AG20443 (cell line): ENCODE measurements around the gene GAB2.
A peak's percentile ranks its signal among the peaks of the same experiment; 100 is the strongest.
"Not testable (repeated sequence)": the region's sequence is repeated elsewhere in the genome, so short reads cannot be mapped to it uniquely, and the experiment has no call there.

ENCODE experiments used
- DNase-seq: peaks from one replicate; pipeline ENCODE4 v3.0.0; 2012; ENCODE audit warnings: low spot score, mixed read lengths

GAB2 gene

GRCh38 chr11:78248191-78248590, 169.4 kb downstream of the GAB2 start:
- no peak for DNase-seq

DNA sequence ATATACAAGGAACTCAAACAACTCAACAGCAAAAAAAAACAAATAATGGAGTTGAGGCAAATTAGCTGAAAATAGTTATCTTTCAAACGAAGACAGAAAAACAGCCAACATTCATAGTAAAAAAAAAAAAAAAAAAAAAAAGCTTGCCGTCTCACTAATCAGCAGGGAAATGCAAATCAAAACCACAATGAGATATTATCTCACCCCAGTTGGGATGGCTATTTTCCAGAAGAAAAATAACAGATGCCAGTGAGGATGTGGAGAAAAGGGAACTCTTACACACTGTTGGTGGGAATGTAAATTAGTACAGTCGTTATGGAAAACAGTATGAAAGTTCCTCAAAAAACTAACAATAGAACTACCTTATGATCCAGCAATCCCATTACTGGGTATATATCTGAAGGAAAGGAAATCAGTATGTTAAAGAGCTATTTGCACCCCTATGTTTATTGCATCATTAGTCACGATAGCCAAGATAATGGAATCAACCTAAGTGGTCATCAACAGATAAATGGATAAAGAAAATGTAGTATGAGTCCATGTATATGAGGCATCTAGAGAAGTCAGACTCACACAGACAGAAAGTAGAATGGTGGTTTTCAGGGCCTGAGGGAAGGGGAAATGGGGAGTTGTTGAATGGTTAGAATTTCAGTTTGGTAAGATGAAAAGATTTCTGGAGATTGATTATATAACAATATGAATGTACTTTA, 172.9 kb downstream of the GAB2 start:
- no peak for DNase-seq

DNA sequence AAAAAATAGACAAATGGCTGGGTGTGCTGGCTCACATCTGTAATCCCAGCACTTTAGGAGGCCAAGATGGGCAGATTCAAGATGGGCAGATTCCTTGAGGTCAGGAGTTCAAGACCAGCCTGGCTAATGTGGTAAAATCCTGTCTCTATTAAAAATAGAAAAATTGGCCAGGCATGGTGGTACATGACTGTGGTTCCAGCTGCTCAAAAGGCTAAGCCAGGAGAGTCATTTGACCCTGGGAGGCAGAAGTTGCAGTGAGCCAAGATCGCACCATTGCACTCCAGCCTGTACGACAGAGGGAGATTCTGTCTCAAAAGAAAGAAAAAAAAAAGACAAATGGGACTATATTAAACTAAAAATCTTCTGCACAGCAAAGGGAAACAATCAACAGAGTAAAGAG, 173.5 kb downstream of the GAB2 start:
- DNase-seq, result no peak

GRCh38 chr11:78241475-78241874, 176.1 kb downstream of the GAB2 start:
- no peak for DNase-seq

DNA sequence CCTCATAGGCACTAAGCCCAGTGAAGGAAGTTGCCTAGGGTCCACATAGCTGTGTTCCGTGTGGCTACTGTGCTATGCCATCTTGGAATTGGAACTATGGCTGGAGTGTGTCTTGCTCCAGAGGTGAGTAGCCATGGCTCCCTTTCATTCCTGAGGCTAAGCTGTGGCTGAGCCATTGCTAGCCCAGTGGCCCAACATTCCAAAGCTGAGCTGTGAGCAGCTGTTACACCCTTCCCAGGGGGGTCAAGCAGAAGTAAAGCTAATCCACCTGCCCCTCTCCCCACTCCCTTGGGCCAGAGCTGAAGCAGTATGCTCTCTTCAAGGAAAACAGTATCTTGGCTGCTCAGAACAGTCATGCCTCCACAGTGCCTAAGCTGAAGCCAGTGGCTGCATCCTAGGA, 177.8 kb downstream of the GAB2 start:
- DNase-seq, result no peak

GRCh38 chr11:78237293-78238046, 180.2 kb downstream of the GAB2 start:
- DNase-seq, result no peak

DNA sequence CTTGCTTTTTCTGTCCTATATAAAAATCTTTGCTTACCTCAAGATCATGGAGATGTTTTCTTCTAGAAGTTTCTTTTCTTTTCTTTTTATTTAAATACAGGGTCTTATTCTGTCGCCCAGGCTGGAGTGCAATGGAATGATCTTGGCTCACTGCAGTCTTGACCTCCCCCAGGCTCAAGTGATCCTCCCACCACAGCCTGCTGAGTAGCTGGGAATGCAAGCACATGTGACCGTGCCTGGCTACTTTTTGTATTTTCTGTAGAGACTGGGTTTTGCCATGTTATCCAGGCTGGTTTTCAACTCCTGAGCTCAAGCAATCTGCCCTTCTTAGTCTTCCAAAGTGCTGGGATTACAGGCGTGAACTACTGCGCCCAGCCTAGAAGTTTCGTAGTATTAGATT, 183.6 kb downstream of the GAB2 start:
- no peak for DNase-seq

DNA sequence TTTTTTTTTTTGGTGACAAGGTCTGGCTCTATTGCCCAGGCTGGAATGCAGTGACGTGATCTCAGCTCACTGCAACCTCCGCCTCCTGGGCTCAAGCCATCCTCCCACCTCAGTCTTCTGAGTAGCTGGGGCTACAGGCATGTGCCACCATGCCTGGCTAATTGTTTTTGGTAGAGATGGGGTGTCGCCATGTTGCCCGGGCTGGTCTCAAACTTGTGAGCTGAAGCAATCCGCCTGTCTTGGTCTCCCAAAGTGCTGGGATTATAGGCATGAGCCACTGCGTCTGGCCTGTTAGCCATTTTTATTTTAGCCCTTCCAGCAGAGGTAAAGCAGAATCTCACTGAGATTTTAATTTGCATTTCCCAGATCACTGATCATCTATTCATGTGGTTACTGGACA, 184.6 kb downstream of the GAB2 start:
- not testable (repeated sequence) for DNase-seq

GRCh38 chr11:78231962-78232501, 185.6 kb downstream of the GAB2 start:
- DNase-seq, result peak; percentile 34

GRCh38 chr11:78230161-78230877, 187.3 kb downstream of the GAB2 start:
- DNase-seq, result no peak

DNA sequence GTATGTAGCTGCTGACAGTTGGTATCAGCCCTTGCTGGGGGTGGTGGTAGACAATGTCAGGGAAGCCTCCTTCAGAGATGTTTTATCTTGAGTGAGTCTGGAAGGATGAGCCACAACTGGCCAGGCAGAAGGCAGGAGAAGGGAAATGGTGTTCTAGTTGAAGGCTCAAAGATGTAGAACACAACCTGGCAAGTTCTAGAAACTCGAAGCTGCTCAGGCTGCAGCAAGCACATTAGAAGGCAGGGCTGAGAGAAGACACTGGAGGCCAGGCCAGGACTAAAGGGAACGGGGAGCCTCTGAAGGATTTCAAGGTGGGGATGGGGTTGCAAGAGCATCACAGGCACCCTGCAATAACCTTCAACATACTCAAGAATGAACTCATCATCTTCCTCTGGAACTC, 188.5 kb downstream of the GAB2 start:
- no peak for DNase-seq

GRCh38 chr11:78228467-78228866, 189.2 kb downstream of the GAB2 start:
- peak; percentile 63 for DNase-seq

DNA sequence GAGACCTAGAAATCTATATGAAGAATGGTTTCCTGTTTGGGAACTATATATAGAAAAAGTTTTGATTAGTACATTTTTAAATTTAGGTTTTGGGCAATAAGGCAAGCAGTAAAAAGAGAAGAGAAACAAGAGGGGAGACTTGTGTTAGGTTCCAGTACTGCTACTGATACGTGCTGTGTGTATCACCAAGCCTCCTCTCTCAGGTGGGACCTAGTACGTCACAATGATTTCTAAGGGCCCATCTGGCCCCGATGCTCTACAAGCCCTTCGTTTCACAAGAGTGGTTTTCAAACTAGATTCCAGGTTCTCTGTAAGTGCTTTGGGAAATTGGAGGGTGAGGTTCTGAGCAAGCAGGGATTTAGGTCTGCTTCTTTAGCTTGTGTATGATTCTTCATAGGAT, 189.7 kb downstream of the GAB2 start:
- no peak for DNase-seq

DNA sequence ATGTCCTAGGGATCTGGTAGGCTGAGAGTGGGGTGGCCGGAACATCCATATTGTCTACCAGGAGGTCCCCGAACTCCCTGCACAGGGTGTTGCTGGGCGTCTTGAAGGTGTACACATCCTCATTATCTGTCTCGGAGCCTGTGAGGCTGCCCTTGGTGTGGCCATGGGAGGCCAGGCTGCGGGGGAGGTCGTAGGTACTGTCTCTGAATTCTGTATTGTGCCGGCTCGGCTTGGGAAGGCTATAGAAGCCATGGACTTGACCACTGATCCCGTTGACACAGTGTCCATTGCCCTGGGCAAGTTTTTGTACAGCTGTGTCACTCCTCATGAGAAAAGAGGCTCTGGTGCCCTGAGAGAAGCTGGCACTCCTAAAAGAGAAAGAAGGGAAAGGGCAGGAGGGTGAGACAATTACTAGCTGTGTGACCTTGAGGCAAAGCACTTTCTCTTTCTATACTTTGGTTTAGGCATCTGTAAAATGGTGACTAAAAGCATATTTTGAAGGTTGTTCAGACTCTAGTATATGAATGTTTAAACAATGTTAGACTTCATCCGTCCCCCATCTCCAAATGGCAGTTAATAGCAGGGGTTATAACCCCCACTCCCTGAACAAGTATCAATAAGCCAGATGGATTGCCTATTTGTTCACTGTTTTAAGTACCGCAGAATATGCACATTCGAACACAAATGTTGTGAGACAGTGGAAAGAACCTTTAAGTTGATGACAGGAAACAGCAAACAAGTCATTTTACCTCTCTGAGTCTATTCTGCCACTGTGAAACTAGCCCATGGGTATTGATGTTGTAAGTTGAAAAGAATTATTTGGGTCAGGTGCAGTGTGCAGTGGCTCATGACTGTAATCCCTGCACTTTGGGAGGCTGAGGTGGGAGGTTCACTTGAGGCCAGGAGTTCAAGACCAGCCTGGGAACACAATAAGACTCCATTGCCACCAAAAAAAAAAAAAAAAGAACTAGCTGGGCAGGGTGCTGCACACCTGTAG, 190.6 kb downstream of the GAB2 start:
- DNase-seq, result no peak

DNA sequence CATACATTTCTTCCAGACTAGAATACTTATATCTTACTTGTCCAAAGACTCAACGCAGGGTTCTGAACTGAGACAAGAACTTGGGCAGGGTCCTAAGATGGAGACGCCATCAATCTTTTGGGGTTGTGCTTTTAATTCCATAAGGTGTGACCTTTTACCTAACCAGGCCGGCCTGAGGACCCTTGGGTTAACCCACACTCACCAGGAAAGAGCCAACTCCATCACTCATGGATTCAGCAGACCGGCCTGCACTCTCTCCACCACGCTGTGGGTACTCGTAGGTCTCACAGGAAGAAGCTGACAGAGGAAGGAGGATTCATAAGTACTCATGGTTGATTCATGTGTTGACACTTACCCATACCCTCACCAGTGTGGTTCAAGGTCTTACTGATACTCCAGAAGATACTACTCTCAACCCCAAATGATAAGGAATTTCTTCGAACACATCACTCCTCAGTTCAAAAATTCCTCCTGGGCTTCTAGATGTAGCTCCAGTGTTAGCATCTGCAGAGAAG, 192.7 kb downstream of the GAB2 start:
- no peak for DNase-seq

GRCh38 chr11:78224506-78224905, 193.1 kb downstream of the GAB2 start:
- DNase-seq, result no peak

- DNase-seq, result no peak
Observed at GRCh38 chr11:78223320-78223954, 194.2 kb downstream of the GAB2 start.

- not testable (repeated sequence) for DNase-seq
Observed at GRCh38 chr11:78222726-78223125, 194.9 kb downstream of the GAB2 start.

DNA sequence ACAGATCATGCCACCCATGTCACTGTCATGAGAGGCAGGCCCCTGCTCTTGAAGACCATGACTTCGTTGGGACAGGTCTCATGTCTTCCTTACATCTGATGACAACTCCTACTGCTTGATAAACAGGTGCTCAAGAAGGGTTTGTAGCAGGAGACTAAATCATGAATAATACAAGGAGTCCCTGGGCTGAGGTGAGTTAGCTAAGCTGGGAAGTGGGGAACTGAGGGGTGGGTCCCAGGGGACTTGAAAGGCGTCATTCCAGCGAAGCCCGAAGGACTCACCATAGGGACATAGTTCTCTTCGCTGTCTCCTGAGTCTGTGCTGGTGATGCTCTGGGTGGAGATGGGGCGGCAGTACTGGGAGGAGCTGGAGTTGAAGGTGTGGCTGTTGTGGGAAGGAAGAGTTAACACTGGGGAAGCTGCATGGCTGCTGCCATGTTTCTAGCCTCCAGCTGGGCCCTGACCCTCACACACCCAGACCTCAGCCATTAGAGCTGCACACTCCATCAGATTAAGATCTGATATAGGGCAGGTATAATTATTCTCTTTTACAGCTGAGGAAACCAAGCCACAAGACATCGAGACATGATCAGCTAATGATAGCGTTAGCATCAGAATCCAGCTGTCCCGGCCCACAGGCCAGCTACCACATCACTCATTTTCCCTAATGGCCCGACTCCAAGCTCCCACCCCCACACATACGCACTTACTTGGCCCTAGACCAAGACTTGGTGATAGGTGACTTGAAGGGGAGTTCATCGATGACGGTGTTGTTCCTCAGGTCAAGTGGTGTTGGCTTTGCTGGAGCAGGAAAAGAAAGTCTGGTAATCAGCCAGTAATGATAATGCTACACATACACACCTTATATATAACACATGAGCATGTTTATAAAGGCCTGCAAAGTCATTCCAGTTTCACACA, 196.0 kb downstream of the GAB2 start:
- no peak for DNase-seq
